ENCODE data around the gene SLAMF9.

The SLAMF9 gene

DNA sequence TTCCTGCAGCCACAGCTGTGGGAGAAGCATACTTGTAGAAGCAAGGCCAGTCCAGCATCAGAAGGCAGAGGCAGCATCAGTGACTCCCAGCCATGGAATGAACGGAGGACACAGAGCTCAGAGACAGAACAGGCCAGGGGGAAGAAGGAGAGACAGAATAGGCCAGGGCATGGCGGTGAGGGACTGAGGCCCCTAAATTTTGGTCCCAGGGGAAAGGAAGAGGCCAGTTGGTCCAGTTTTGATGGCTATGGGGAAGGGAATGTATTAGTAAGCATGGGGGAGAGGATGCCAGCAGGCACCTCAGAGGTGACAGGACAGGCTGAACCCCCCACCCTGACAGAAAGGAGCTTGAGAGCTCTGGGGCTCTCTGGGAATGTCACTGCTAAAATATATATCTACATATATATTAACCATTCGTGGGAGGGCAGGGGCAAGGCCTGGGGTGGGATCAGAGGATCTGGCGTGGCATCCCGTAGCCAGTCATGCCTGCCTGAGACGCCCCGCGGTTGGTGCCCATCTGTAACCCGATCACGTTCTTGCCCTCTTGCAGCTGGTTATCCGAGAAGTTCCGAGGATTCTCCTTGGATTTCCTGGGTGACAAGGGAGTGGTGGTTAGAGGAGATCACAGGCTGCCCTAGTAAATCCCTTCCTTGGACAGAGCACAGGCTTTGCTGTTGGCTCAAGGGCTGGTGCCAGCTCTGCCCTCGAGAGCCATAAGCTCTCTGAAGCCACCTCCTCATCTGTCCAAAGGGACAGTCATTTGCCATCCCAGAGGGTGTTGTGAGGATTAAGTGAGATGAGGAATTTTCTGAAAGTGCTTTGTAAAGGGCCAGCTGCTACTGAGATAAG, 35.5 kb downstream of the SLAMF9 start:
- DNase-seq (ENCODE audit: low spot score) (no peak), ATAC-seq (ENCODE audit: low read depth) (no peak)
- Histone ChIP-seq H3K36me3 (ENCODE audit: low read depth) (peaks cover 62% of the 10 kb centered on the region), H3K9me3 (ENCODE audit: severe bottlenecking) (no peaks in the 10 kb centered on the region), H3K27ac (ENCODE audit: poor library complexity, severe bottlenecking) (peak overlapping the region; percentile 94), H3K27me3 (ENCODE audit: insufficient read depth, poor library complexity, severe bottlenecking) (no peaks in the 10 kb centered on the region), H3K4me3 (ENCODE audit: severe bottlenecking) (no peak overlapping the region), H3K4me1 (ENCODE audit: insufficient read depth, poor library complexity, severe bottlenecking) (peaks cover 34% of the 10 kb centered on the region)
- no peak for TF ChIP-seq CTCF (IDR thresholded peaks at IDR 0.05; ENCODE audit: poor library complexity, severe bottlenecking)

DNA sequence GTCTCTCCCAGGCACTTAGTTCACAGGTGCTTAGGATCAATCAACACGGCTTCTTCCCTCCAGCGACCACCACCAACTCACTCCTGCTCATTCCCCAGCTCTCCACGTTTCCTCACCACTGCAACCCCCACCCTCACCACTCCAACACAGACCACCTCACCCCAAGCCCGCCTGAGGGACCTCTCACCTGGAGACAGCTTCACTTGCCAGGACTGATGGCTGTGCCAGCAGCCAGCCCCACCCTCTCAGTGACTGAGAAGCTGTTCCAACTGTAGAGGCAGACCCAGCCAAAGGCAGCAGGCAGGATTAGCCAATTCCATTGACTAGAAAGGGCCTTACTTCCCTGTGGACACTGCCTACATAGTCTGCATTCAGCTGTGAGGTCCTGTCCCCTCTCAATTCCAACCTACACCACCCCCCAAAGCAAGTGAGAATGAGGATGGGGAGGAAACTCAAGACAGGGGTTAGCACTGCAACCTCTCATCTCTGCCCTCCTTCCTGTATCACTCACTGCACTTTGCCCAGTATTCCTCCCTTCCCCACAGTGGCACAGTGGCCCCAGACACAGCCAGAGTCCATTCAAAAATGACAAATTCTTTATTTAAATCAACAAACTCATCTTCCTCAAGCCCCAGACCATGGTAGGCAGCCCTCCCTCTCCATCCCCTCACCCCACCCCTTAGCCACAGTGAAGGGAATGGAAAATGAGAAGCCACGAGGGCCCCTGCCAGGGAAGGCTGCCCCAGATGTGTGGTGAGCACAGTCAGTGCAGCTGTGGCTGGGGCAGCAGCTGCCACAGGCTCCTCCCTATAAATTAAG, 36.3 kb downstream of the SLAMF9 start:
- Histone ChIP-seq H3K9me3 (ENCODE audit: severe bottlenecking) (no peaks in the 10 kb centered on the region), H3K27ac (ENCODE audit: poor library complexity, severe bottlenecking) (peak overlapping the region; percentile 94), H3K27me3 (ENCODE audit: insufficient read depth, poor library complexity, severe bottlenecking) (no peaks in the 10 kb centered on the region), H3K36me3 (ENCODE audit: low read depth) (peaks cover 59% of the 10 kb centered on the region), H3K4me1 (ENCODE audit: insufficient read depth, poor library complexity, severe bottlenecking) (peaks cover 36% of the 10 kb centered on the region), H3K4me3 (ENCODE audit: severe bottlenecking) (no peak overlapping the region)
- ATAC-seq (ENCODE audit: low read depth): no peak
- no peak for DNase-seq (ENCODE audit: low spot score)
- no peak for TF ChIP-seq CTCF (IDR thresholded peaks at IDR 0.05; ENCODE audit: poor library complexity, severe bottlenecking)

DNA sequence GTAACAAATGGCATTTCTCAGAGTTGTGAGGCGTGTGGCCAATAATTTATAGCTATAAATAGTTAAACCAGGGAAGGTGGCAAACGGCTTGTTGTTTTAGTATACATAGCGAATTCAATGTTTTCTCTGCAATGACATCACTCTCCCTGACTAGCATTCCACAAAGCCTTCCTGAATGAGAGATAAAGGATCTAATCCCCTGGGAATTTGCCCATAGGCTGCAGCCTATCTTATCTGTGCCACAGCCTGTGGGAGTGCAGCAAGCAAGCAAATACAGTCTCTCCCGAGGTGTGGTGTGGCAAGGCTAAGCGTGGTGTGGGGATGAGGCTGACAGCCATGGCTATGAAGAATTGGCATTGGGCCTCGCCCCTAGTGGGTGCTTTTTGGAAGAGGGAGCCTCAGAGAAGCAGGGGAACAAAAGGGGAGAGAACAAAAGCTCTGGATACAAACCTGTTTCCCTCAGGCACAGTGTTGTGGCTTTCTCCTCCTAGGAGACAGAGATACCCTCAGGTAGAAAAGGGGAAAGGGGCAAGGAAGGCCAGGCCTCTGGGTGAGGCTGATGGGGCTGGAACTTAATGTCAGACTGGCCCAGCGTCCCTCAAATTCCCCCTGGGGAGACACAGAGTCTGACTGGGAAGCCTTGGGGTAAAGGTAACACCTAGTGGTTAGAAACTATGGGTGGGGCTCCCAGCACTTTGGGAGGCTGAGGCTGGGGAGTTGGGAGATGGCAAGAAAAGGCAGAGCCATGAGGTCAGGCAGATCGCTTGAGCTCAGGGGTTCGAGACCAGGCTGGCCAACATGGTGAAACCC, 37.6 kb downstream of the SLAMF9 start:
- H3K27me3 ChIP-seq (ENCODE audit: insufficient read depth, poor library complexity, severe bottlenecking): no peaks in the 10 kb centered on the region
- H3K36me3 ChIP-seq (ENCODE audit: low read depth): peaks cover 47% of the 10 kb centered on the region
- DNase-seq (ENCODE audit: low spot score): no peak
- TF ChIP-seq CTCF (IDR thresholded peaks at IDR 0.05; ENCODE audit: poor library complexity, severe bottlenecking): no peak
- peak; percentile 87 for ATAC-seq (ENCODE audit: low read depth)
- peaks cover 31% of the 10 kb centered on the region for H3K4me1 ChIP-seq (ENCODE audit: insufficient read depth, poor library complexity, severe bottlenecking)
- H3K9me3 ChIP-seq (ENCODE audit: severe bottlenecking): no peaks in the 10 kb centered on the region
- no peak overlapping the region for H3K4me3 ChIP-seq (ENCODE audit: severe bottlenecking)
- peak overlapping the region; percentile 94 for H3K27ac ChIP-seq (ENCODE audit: poor library complexity, severe bottlenecking)

GRCh38 chr1:159915571-159916241, 38.3 kb downstream of the SLAMF9 start:
- ATAC-seq (ENCODE audit: low read depth) (no peak; the same call in 1 of the 3 replicates), DNase-seq (ENCODE audit: low spot score) (no peak)
- H3K4me3 ChIP-seq (ENCODE audit: severe bottlenecking): no peak overlapping the region
- H3K9me3 ChIP-seq (ENCODE audit: severe bottlenecking): no peaks in the 10 kb centered on the region
- peaks cover 40% of the 10 kb centered on the region for H3K36me3 ChIP-seq (ENCODE audit: low read depth)
- no peak for TF ChIP-seq CTCF (IDR thresholded peaks at IDR 0.05; ENCODE audit: poor library complexity, severe bottlenecking)
- H3K27me3 ChIP-seq (ENCODE audit: insufficient read depth, poor library complexity, severe bottlenecking): no peaks in the 10 kb centered on the region
- H3K4me1 ChIP-seq (ENCODE audit: insufficient read depth, poor library complexity, severe bottlenecking): peaks cover 36% of the 10 kb centered on the region
- peak overlapping the region; percentile 94 for H3K27ac ChIP-seq (ENCODE audit: poor library complexity, severe bottlenecking)
